Mucosa of descending colon (tissue), 3 donors: ENCODE results near the gene IGSF21. TPM values are rescaled to one million over a fixed set of nuclear protein-coding genes. Genes with fewer than 3 reads are reported as not detected.

ENCODE experiments used
- ATAC-seq: fragments of 200-7000 bp; cut with Tn5 transposase; one replicate; pipeline ENCODE4 v1.9.1; 2020; ENCODE audit warnings: mild to moderate bottlenecking, moderate library complexity
- DNase-seq, 3 donors: peaks; one replicate each; pipeline ENCODE4 v3.0.0-alpha.2; 2020
- H3K36me3 ChIP-seq: fragments of 200-600 bp; one replicate; pipeline ENCODE4 v1.8.0; 2021; ENCODE audit warnings: low read depth, mild to moderate bottlenecking
- H3K4me1 ChIP-seq: fragments of 200-600 bp; one replicate; pipeline ENCODE4 v1.8.0; 2021; ENCODE audit warnings: low read depth, mild to moderate bottlenecking
- H3K4me3 ChIP-seq: fragments of 200-600 bp; one replicate; pipeline ENCODE4 v1.8.0; 2021; ENCODE audit warnings: mild to moderate bottlenecking
- H3K9me3 ChIP-seq: fragments of 200-600 bp; one replicate; pipeline ENCODE4 v1.8.0; 2021; ENCODE audit warnings: mild to moderate bottlenecking
- intact Hi-C, 2 donors: fragments of 100-400 bp; cut with DNase I in 1 of 2; cut with micrococcal nuclease in 1 of 2; formaldehyde crosslinking; loops; one replicate each; pipeline versions ENCODE4 v1.11.0 to v1.11.1; 2022; cut with DNase I, micrococcal nuclease
- total RNA-seq, 3 donors: library from RNA; stranded (reverse); fragmentation: NEBNext Ultra II Directional in 2 of 3; extraction: Animal tissue kit (Norgen Biotek cat#: 25700) in 2 of 3; gene quantifications; one replicate each; pipeline versions ENCODE4 v1.2.1 to v1.2.4, GENCODE V29; 2021 to 2023
- TF ChIP-seq, protein P1 (sequence below): fragments of 200-600 bp; IDR thresholded peaks from one replicate; pipeline ENCODE4 v1.8.0; 2022; ENCODE audit warnings: antibody characterized with exemption, mild to moderate bottlenecking
- donor health status: DM: no; HTN: no; CAD: no; lungs with moderate emphysema.
- donor health status: DM: no; HTN: no; CAD: no.
- donor health status: DM: no; HTN: yes; CAD: no.

Gene IGSF21
- total RNA-seq, 3 donors from 2014 or later = 0.70 to 1.4 (median 0.96) TPM

DNA sequence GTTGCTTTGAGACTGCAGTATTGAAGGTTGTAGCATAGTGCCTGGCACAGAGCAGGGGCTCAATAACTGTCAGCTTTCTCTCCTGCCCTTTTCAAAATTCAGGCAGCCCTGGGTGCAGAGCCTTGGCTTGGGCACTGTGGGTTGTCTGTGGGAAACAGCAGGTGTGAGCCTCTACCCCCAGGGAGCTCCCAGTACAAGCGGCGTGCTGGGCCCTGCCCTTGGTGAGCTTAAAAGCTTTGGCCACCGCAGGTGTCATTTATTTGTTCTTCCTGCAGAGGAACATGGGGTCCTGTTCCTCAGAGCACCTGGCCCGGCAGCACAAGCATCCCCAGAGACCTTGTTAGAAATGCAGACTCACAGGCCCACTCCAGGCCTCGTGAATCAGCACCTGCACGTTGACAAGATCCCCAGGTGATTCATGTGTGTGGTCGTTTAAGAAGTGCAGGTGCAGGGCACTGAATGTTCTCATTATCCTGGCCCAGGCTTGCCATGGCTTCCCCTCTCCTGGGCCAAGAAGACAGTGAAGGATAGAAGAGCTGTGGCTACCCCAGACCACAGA is 29.9 kb upstream of the IGSF21 start:
- ATAC-seq (no peak), DNase-seq (no peak)
- Histone ChIP-seq H3K36me3 (no peaks in the 10 kb centered on the region), H3K4me3 (no peak overlapping the region), H3K4me1 (no peaks in the 10 kb centered on the region), H3K9me3 (no peaks in the 10 kb centered on the region)
- intact Hi-C loops = no loop called here
- TF ChIP-seq, protein P1, sequence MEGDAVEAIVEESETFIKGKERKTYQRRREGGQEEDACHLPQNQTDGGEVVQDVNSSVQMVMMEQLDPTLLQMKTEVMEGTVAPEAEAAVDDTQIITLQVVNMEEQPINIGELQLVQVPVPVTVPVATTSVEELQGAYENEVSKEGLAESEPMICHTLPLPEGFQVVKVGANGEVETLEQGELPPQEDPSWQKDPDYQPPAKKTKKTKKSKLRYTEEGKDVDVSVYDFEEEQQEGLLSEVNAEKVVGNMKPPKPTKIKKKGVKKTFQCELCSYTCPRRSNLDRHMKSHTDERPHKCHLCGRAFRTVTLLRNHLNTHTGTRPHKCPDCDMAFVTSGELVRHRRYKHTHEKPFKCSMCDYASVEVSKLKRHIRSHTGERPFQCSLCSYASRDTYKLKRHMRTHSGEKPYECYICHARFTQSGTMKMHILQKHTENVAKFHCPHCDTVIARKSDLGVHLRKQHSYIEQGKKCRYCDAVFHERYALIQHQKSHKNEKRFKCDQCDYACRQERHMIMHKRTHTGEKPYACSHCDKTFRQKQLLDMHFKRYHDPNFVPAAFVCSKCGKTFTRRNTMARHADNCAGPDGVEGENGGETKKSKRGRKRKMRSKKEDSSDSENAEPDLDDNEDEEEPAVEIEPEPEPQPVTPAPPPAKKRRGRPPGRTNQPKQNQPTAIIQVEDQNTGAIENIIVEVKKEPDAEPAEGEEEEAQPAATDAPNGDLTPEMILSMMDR = no peak

DNA sequence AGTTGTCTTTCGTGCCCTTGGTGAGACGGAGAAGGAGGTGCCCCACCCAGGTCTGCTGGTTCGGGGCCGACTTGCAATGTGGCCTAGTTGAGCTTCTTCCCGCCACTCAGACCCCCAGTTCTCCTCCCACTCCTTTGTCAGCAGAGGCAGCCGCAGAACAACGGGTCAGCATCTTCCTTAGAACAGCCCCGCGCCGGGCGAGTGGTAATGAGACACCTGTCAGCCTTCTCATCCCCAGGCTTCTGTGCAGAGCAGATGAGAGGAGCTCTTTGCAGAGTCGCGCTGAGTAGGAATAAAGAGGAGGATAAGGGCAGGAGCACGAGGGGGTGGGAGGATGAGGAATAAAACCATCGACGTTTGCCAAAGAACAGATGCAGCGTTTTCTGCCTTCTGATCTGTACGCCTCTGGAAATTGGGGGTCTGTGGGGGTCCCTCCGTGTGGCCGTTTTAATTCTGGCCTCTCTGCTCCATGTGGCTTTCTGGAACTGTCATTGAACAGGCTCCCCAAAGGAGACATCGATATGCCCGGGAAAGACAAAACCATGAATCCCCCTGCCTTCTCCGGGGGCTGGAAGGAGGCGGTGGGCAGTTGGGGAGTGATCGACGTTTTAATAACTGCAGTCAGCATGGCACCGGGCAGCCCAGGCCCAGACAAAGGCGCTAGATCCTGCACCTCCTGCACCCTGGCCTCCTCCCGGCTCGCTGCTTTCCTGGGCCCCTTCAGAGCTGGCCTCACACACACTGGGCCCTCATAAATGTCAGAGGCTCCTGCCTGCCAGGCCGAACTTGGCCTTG is 27.5 kb upstream of the IGSF21 start:
- no peak overlapping the region for H3K4me3 ChIP-seq
- H3K9me3 ChIP-seq = no peaks in the 10 kb centered on the region
- ATAC-seq = no peak
- intact Hi-C loops = no loop called here
- DNase-seq = no peak
- no peaks in the 10 kb centered on the region for H3K4me1 ChIP-seq
- H3K36me3 ChIP-seq = no peaks in the 10 kb centered on the region
- TF ChIP-seq, protein P1 = no peak

DNA sequence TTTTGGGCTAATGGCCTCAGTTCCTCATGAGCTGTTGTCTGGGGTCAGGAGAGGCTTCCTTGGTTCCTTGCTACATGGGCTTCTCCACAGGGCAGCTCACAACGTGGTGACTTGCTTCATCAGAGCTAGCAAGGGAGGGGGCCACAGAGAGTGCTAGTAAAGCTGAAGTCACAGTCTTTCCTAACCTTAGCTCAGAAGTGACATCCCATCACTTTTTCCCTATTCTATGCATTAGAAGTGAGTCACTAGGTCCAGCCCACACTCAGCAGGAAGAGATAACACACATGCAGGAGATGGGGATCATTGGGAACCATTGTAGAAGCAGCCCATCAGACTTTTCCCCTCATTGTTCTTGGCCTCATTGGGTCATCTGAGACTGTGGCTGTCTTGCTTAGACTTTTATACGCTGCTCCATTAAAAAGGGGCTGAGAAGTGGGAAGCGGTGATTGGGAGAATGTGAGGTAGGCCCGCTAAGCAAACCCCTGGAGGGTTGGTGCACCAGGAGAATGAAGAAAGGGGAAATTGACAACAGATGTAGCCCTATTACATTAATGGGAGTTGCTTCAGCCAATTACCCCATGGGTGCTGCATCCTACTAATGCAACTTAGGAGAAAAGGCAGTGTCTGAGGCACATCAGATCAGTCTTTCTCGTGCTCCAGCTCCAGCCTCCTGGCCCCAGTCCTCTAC is 22.1 kb upstream of the IGSF21 start:
- intact Hi-C loops = no loop called here
- no peaks in the 10 kb centered on the region for H3K36me3 ChIP-seq
- H3K9me3 ChIP-seq = no peaks in the 10 kb centered on the region
- no peaks in the 10 kb centered on the region for H3K4me1 ChIP-seq
- ATAC-seq = no peak
- TF ChIP-seq, protein P1 = no peak
- no peak overlapping the region for H3K4me3 ChIP-seq
- no peak for DNase-seq

DNA sequence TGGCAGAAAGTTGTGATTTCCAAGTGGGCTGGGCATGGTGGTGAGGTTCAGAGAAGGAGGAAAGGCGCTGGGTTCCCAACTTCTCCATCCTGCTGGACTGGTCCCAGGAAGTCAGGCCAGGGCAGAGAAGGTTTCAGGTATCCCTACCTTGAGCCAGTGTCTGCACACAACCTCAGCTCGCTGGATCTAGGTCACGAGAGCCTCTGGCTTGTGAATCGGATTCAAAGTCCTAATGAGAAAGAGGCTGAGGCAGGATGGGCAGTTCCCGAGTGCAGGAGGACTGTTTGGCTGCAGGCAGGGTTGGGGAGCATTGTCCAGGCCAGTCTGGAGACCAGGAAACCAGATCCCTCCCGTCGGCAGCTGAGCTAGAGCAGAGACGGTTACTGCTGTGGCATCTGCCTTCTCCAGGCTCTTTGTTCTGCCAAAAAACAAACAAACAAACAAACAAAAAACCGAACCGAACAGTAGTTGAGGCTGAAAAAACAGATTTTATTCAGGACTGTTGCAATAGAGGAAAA is 19.5 kb upstream of the IGSF21 start:
- Histone ChIP-seq H3K36me3 (no peaks in the 10 kb centered on the region), H3K4me1 (no peaks in the 10 kb centered on the region), H3K9me3 (no peaks in the 10 kb centered on the region), H3K4me3 (no peak overlapping the region)
- no peak for ATAC-seq
- no peak for DNase-seq
- intact Hi-C loops = no loop called here
- TF ChIP-seq, protein P1 = no peak

DNA sequence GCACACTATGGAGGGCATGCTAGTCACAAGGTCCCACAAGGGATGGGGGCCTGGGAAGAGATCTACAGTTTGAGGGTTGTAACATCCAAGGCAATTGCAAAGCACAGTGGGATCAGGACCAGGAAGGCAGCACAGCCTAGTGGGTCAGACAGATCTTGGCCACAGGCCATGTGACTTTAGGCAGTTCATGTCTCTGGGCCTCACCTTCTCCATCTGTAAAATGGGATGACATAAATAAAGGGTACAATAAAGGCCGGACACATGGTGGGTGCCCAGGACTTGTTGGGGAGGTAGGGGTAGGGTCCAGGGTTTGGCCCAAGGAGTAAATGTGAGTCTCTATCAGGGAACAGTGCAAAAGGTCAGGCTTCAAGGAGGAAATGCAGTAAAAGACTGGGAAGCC is 18.1 kb upstream of the IGSF21 start:
- intact Hi-C loops = no loop called here
- no peaks in the 10 kb centered on the region for H3K36me3 ChIP-seq
- no peak overlapping the region for H3K4me3 ChIP-seq
- no peaks in the 10 kb centered on the region for H3K4me1 ChIP-seq
- TF ChIP-seq, protein P1 = no peak
- H3K9me3 ChIP-seq = no peaks in the 10 kb centered on the region
- ATAC-seq (no peak), DNase-seq (no peak)
